ENCODE results near the gene TGFB1.
A peak's percentile ranks its signal among the peaks of the same experiment; 100 is the strongest.
"Not testable (repeated sequence)": the region's sequence is repeated elsewhere in the genome, so short reads cannot be mapped to it uniquely, and the experiment has no call there.

The TGFB1 gene

DNA sequence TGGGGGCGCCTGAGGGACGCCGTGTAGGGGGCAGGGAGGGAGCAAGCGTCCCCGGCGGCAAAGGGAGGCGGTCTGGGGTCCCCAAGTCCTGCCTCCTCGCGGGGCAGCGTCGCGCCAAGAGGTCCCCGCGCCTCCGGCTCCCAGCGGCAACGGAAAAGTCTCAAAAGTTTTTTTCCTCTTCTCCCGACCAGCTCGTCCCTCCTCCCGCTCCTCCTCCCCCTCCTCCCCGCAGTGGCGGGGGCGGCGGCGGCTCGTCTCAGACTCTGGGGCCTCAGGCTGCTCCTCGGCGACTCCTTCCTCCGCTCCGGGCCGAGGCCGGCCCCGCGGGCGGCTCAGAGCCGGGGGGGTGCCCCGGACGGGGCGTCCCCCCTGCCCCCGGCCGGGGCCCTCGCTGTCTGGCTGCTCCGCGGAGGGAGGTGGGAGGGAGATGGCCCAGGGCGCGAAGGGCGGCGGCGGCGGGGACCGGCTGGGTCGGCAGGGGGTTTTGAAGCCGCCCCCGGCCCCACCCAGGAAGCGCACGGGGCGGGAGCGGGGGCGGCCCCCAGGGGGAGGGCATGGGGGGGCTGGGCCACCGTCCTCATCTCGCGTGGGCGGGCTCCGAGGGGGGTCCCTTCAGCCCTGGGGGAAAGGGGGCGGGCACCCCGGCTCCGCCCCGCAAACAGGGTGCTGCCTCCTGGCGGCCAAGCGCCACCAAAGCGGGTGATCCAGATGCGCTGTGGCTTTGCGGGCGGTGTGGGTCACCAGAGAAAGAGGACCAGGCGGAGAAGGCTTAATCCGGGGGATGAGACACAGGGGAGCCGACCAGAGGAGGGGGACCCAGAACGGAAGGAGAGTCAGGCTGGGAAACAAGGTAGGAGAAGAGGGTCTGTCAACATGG lies at the start of gene TGFB1:
Gene TGFB1, minus strand, starts transcription at position 457 of the 877 bp plus-strand sequence. CDS start 878 bp downstream, outside the sequence.
- peak in 11 of 14 donors; percentile 15 to 84 (median 56) for DNase-seq

DNA sequence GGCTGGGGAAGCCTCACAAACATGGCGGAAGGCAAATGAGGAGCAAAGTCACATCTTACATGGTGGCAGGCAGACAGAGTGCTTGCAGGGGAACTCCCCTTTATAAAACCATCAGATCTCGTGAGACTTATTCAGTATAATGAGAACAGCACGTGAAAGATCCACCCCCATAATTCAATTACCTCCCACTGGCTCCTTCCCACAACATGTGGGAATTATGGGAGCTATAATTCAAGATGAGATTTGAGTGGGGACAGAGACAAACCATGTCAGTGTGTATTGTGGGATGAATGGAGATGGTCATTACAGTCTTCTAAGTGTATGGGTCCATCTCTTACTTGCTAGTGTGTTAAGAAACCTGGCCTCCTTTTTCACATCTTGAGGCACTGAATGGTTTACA lies 48.3 kb upstream of the TGFB1 start:
- DNase-seq: no peak

DNA sequence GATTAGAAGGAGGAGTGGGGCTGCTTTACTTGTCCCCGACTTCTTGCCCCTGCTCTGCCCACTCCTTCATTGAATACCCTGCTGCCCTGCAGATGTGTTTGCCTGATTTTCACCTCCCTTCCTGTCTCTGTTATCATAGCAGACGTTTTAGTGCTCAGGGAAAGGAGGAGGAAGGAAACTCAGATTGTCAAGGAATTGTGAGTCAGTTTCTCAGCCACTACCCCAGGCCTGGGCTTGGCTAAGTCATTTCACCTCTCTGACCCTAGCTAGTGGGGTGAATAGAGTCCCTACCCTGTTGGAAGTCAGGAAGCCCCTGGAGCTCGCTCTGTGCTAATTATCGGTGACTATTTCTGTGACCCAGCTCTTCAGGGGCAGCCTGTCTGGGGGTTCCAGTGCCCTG lies 47.8 kb upstream of the TGFB1 start:
- no peak for DNase-seq

DNA sequence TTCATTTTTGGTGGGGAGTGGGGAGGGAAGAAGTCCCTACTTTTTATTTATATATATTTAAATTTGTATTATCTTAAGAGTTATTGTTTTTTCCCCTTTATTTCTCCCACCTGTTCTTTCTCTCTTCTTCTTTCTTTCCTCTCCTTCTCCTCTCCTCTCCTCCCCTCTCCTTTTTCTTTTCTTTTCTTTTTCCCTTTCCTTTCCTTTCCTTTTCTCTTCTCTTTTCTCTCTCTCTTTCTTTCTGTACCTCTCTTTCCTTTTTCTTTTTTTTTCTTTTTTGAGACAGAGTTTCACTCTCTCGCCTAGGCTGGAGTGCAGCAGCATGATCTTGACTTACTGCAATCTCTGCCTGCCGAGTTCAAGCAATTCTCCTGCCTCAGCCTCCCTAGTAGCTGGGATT lies 45.8 kb upstream of the TGFB1 start:
- DNase-seq: no peak

DNA sequence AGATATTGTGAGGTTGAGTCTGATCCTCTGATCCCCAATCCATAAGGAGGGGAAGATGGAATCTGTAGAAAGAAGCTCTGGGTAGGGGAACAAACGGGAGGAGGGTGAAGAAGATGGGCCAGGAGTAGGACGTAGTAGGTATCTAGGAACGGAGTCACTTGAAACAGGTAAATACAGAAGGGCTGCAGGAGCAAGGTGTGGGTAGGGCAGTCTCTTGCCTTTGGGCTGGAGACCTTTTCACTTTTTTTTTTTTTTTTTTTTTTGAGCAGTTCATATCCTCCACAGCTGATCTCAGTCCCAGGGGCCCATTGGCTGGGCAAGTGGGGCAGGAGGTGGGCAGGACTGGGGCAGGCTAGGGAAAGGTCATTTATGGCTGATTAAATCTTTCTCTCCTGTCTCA lies 45.4 kb upstream of the TGFB1 start:
- DNase-seq: no peak

DNA sequence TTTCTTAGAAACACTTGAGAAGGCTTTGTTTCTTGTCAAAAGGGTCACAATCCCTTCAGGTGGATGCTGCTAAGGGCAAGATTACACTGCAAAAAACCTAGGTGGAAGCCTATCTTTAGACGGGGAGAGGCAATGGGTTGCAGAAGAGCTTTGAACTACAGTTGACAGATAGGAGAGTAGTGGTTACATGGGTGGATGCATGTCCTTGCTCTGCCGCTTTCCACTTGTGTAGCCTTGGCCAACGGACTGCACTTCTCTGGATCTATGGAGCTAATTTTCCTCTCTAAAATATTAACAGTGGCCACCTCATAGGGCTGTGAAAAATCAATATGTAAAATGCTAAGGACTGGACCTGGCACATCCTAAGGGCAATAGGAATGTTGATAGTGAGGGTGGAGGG lies 44.9 kb upstream of the TGFB1 start:
- no peak for DNase-seq

DNA sequence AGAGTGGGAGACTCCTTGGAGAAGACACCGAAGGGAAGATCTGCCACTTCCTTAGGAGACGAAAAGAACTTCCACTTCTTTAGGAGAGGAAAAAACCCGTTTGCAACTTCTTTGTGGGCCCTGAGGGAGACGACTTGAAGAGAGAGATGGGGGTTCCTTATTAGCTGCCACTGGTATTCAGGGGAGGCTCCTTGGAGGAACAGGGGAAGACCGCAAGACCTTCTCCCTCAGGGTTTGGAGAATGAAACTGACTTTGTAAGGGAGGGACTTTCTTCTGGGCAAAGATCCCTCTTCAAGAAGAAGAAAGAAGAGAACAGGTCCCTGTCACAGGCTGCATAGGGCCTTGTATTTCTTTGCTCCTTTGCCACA lies 44.3 kb upstream of the TGFB1 start:
- no peak for DNase-seq

DNA sequence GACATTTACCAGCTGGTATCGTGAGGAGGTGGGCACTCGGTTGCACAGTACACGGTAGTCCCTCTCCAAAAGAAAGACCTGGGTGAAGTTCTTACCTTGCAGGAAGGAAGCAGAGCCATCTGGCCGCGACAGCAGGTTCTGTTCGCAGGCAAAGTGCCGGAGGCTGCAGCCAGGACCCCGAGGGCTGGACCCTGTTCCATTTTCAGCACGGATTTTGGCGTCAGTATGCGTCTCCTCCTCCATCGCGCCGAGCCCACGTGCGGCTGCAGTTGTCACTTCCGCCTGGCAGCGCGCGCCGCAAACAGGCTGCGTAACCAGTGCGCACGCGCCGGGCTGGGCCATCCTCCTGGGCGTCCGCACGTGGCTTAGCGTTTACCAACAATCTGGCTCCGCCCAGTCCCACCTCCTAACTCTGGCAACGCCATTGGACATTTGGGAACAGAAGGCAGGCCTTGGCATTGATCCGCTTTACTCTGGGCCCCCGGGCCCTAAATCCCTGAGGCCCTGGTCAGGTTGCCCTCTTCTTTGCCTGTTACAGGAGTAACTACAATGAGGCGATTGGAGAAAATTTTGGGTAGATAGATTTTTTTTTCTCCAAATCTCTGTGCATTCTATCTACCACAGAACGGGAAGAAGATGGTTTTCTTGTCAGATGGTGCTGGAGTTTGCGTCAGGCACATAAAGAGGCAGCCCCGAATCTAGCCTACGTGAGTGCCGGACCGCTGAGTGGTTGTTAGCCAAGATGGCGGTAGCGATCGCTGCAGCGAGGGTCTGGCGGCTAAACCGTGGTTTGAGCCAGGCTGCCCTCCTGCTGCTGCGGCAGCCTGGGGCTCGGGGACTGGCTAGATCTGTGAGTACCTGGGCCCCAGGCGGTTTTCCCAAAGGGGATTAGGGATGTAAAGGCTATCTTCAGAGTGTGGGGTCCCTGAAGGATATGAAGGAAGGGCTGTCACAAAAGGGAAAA lies 43.6 kb upstream of the TGFB1 start, which contains the start of the genes BCKDHA and EXOSC5:
Gene BCKDHA, plus strand, starts transcription at position 733 of the 964 bp plus-strand sequence. Its CDS starts 10 bp downstream, at position 743.
Gene EXOSC5, minus strand, starts transcription at position 274 of the 964 bp plus-strand sequence. Its CDS starts 31 bp downstream, at position 243.
- peak; percentile 75 to 99 (median 97) for DNase-seq

DNA sequence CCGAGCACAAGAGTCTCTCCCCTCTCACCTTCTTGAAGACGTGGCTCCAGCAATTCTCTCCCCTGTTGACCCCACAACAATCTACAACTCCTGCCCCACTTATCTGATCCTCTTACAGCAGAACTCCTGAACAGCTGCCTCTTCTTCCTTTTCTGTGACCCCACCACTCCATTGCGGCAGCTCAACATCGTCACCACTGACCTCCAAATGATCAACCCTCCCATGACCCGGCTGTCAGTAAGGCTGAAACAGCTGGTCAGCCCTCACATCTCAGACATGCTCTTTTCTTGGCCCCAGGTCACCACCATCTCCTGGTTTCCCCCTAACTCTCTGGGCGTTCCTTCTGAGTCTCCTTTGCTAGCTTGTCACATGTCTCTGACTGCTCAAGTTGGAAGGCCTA lies 41.6 kb upstream of the TGFB1 start:
- no peak for DNase-seq

DNA sequence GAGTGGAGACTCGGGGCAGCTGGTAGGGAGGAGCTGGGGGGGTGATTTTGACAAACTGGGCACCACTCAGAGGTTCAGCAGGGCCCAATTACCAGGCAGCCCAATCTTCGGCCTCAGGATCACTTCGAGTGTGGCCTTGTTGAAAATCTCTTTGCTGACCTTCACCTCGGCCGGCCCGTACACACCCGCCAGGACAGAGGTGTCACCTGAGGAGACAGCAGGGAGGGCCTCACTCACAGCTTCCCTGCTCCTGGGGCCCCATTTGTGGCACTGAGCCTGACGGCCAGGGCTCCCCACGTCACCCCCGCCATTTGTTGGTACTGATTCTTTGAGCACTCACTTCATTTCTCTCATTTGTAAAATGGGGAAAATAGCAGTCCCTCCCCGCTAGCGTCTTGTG lies 39.1 kb upstream of the TGFB1 start:
- no peak for DNase-seq

DNA sequence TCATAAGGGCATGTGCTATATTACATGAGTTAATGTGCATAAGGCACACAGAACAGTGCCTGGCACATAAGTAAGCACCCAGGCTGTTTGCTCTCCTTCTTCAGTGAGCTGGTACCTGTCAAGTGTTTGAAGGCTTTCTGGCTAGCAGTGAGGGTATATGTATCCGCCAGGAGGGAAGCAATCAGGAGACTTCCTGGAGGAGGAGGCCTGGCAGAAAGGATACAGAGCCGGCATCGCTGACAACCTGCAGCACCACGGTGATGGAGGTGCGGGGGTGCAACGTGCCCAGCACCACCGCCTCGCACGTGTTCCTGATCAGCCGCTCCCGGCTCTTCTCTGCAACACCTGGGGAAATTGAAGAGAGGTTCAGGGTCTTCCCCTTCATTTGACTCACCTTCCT lies 37.9 kb upstream of the TGFB1 start:
- DNase-seq: no peak

DNA sequence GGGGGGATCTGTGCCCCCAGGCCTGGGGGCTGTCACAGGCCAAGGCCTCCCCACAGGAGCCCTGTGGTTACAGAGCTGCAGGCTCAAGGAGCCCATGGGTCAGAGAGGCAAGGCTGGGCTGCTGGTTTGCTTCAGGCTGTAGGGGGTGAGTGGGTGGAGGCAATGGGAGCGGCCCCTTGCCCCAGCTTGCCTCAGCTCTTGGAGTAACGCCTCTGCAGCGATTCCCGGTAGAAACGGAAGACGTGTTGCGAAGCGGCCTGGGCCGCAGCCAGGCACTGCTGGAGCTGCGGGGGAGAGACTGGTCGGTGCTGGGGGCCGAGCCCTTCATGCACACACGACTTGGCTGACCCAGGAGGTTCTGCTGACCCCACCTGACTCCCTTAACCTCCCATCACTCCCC lies 32.7 kb upstream of the TGFB1 start:
- DNase-seq: no peak

DNA sequence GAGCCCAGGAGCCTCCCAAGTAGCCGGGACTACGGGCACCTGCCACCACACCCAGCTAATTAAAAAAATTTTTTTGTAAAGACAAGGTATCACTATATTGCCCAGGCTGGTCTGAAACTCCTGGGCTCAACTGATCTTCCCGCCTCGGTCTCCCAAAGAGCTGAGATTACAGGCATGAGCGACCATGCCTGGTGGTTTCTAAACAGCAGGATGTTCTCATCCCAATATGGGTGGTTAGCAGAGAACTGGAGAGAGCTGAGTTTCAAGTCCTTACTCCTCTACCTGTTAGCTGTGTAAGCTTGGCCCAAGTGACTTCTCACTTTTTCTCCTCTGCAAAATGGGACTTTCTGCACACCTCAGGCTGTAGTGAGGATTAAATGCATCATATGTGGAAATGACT lies 30.6 kb upstream of the TGFB1 start:
- DNase-seq: no peak

DNA sequence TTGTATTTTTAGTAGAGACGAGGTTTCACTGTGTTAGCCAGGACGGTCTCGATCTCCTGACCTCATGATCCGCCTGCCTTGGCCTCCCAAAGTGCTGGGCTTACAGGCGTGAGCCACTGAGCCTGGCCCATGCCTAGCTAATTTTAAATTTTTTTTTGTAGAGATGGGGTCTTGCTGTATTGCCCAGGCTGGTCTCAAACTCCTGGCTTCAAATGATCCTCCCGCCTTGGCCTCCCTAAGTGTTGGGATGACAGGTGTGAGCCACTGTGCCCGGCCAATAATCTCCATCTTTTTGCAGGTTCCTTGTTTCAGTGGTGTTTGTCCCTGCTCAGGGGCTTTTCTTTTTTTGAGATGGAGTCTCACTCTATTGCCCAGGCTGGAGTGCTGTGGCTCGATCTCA lies 27.8 kb upstream of the TGFB1 start:
- not testable (repeated sequence) for DNase-seq

DNA sequence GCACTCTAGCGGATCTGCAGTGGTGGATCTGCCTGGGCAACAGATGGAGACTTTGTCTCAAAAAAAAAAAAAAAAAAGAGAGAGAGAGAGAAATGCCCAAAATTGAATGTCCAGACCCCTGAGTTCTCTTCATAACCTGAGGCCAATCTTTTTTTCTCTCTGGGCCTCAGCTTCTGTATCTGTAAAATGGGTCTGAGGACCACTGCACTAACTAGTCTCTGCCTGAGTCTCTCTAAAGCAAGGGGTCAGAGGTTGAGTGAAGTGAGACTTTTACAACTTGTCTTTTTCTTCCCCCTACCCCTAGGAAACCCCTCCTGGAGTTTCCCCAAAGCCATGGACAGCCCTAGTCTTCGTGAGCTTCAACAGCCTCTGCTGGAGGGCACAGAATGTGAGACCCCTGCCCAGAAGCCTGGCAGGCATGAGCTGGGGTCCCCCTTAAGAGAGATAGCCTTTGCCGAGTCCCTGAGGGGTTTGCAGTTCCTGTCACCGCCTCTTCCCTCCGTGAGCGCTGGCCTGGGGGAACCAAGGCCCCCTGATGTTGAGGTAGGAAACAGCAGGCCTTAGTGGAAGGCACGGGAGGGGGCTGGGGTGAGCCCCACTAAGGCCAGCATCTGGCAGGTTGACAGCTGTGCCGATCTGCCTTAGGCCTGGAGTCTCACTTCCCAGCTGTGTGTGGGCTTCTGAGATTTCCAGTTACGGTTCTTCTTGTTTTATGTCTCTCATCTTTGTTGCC lies 24.4 kb upstream of the TGFB1 start:
- no peak for DNase-seq

DNA sequence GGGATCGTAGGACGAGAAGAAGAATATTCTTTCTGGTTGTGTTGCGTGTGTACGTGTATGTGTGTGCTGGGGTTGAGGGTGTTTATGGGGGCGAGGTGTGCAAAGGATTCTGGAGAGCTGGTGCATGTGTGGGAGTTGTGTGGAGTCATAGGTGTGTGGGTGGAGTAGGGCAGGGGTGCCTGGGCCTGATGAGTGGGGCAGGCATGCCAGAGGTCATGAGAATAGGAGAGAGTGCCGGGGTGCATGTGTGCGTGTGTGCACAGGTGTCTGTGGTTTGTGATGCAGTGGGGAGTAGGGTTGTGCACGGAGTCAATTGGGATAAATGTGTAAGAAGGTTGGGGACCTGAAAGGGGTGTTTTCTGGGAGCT lies 23.3 kb upstream of the TGFB1 start:
- no peak for DNase-seq

DNA sequence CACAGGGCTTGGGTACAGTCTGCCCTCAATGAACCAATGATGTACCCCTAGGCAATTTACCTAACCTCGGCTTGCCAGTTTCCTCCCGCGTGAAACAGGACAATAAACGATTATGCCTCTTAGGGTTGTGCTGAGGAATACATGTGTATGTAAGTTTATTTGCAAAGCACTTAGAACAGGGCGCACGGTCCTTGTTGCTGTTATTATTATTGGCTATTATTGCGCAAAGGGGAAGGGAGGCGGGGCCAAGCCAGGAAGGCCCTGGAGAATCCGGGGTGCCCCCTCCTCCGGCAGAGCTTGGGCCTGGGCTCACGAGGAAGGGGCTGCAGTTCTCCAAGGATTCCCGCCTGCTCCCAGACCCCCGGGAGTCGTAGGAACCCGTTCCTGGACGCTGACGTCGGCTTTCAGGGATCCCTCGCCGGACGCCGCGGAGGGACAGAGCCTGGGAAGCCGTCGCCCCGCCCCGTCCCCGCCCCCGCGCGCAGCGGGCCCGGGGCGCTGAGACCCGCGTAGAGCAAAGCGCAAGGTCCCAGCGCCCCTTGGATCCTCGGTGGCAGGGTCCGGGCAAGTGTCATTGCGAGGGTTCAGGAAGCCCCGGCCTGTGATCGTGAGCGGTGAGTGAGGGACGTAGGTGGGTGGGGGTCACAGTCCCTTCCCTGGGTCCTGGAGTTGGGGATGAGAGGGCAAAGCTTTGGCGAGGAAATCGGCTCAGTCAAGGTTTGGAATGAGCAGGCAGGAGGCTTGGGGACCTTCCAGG lies 22.7 kb upstream of the TGFB1 start, which contains the start of gene TMEM91:
Gene TMEM91, plus strand, starts transcription at position 293 of the 757 bp plus-strand sequence. CDS start 1,777 bp downstream, outside the sequence.
- DNase-seq: peak in 1 of 14 donors; percentile 9

DNA sequence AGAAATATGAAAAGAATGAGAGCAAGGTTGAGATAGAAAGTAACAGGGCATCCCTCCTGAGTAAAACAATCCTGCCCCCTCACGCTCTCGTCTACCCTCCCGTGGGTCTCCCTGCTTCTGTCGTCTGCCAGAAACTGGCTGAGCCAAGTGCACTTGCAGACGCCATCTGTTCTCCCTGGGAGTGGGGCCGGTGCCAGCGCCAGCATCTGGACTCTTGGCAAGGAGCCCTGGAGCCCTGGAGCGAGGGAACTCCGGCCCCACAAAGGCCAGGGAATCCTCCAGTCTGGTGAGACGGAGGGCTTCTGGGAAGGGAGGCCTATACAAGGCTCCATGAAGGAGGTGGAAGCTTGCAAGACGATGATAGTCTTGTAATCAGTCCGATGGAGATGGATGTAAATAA lies 20.3 kb upstream of the TGFB1 start:
- peak in 12 of 14 donors; percentile 24 to 81 (median 54) for DNase-seq

DNA sequence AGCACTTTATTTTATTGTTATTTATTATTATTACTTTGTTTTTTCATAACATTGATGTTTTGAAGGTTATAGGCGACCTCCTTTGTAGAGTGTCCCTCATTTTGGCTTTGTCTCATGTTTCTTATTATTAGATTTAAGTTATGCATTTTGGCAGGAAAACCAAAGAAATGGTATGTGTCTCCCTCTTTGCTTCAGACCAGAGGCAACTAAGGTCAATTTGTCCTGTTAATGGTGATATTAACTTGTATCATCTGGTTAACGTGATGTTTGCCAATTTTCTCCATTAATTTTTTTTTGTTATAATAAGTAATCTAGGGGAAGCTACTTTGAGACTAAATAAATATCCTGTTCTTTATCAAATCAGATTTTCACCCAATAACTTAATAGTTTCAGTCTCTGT lies 18.8 kb upstream of the TGFB1 start:
- DNase-seq: no peak

DNA sequence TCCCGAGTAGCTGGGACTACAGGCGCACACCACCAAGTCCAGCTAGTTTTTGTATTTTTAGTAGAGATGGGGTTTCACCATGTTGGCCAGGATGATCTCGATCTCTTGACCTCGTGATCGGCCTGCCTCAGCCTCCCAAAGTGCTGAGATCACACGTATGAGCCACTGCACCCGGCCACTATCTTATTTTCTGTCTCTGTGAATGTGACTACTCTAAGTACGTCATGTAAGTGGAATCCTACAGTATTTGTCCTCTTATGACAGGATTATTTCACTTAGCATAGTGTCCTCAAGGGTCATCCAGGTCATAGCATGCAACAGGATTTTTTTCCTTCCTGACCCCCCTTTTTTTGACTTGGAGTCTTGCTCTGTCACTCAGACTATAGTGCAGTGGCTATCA lies 17.8 kb upstream of the TGFB1 start:
- DNase-seq: no peak

DNA sequence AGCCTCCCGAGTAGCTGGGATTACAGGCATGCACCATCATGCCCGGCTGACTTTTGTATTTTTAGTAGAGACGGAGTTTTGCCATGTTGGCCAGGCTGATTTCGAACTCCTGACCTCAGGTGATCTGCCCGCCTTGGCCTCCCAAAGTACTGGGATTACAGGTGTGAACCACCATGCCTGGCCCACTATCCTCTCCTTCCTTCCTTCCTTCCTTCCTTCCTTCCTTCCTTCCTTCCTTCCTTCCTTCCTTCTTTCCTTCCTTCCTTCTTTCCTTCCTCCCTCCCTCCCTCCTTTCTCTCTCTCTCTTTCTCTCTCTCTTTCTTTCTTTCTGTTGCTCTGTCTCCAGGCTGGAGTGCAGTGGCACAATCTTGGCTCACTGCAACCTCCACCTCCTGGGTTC lies 17.4 kb upstream of the TGFB1 start:
- DNase-seq: not testable (repeated sequence)

DNA sequence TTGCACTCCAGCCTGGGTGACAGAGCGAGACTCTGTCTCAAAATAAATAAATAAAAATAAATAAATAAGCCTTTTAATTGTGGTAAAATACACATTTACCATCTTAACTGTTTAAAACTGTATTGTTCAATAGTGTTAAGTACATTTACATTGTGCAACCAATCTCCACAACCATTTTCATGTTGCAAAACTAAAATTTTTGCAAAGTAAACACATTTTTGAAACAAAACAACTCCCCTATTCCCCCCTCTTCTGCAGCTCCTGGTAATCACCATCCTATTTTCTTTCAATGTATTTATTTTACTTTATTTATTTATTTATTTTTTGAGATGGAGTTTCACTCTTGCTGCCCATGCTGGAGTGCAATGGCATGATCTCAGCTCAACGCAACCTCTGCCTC lies 16.0 kb upstream of the TGFB1 start:
- no peak for DNase-seq
